SK-N-SH treated with all-trans-retinoic acid at 6 μM for 48 hours (cell line): ENCODE results near the gene DUSP3.
A peak's percentile ranks its signal among the peaks of the same experiment; 100 is the strongest.

Experiments
- ATAC-seq: fragments of 200-7000 bp; cut with Tn5 transposase; 3 replicates; pipeline ENCODE4 v1.9.1; 2020; ENCODE audit warnings: mild to moderate bottlenecking, moderate library complexity
- ARNTL ChIP-seq: fragments of 450-650 bp; formaldehyde crosslinking; IDR thresholded peaks from 2 replicates; pipeline ENCODE4 v1.5.0; 2020; ENCODE audit warnings: low read depth, mild to moderate bottlenecking, moderate library complexity, borderline replicate concordance
- BACH2 ChIP-seq: fragments of 250-450 bp; sonication (Bioruptor Pico); IDR thresholded peaks from 2 replicates; pipeline ENCODE4 v1.9.0; 2021; ENCODE audit warnings: mild to moderate bottlenecking, borderline replicate concordance
- CSDC2 ChIP-seq: fragments of 250-450 bp; sonication (Bioruptor Pico); IDR thresholded peaks from 2 replicates; pipeline ENCODE4 v1.5.0; 2020; ENCODE audit warnings: mild to moderate bottlenecking, moderate library complexity
- CSRNP3 ChIP-seq: fragments of 250-450 bp; sonication (Bioruptor Pico); IDR thresholded peaks from 2 replicates; pipeline ENCODE4 v1.5.1; 2021; ENCODE audit warnings: mild to moderate bottlenecking, moderate library complexity
- ESRRG ChIP-seq: fragments of 250-450 bp; sonication (Bioruptor Pico); IDR thresholded peaks from 2 replicates; pipeline ENCODE4 v1.6.1; 2021; ENCODE audit warnings: mild to moderate bottlenecking
- GLIS3 ChIP-seq: fragments of 250-450 bp; sonication (Bioruptor Pico); IDR thresholded peaks from 2 replicates; pipeline ENCODE4 v1.5.0; 2020; ENCODE audit warnings: mild to moderate bottlenecking, moderate library complexity
- ISL1 ChIP-seq: fragments of 250-450 bp; sonication (Bioruptor Pico); IDR thresholded peaks from 2 replicates; pipeline ENCODE4 v2.1.2; 2022; ENCODE audit warnings: mild to moderate bottlenecking, moderate library complexity
- OSR1 ChIP-seq: fragments of 250-450 bp; sonication (Bioruptor Pico); IDR thresholded peaks from 2 replicates; pipeline ENCODE4 v1.8.0; 2022; ENCODE audit warnings: moderate library complexity, mild to moderate bottlenecking, inconsistent platforms
- PATZ1 ChIP-seq: fragments of 250-450 bp; sonication (Bioruptor Pico); IDR thresholded peaks from 2 replicates; pipeline ENCODE4 v1.8.0; 2020; ENCODE audit warnings: mild to moderate bottlenecking, moderate library complexity, borderline replicate concordance
- PPARA ChIP-seq: fragments of 250-450 bp; sonication (Bioruptor Pico); IDR thresholded peaks from 2 replicates; pipeline ENCODE4 v1.5.0; 2020; ENCODE audit warnings: mild to moderate bottlenecking, borderline replicate concordance
- RARB ChIP-seq: fragments of 250-450 bp; sonication (Bioruptor Pico); IDR thresholded peaks from 2 replicates; pipeline ENCODE4 v1.8.0; 2021; ENCODE audit warnings: mild to moderate bottlenecking, moderate library complexity
- SNAI2 ChIP-seq: fragments of 250-450 bp; sonication (Bioruptor Pico); IDR thresholded peaks from 2 replicates; pipeline ENCODE4 v1.5.0; 2020; ENCODE audit warnings: mild to moderate bottlenecking, moderate library complexity
- TCF4 ChIP-seq: fragments of 250-450 bp; sonication (Bioruptor Pico); IDR thresholded peaks from 2 replicates; pipeline ENCODE4 v1.8.0; 2021; ENCODE audit warnings: mild to moderate bottlenecking, moderate library complexity, borderline replicate concordance
- TSHZ2 ChIP-seq: fragments of 250-450 bp; sonication (Bioruptor Pico); IDR thresholded peaks from 2 replicates; pipeline ENCODE4 v1.5.0; 2020; ENCODE audit warnings: mild to moderate bottlenecking, moderate library complexity
- ZC3H10 ChIP-seq: fragments of 250-450 bp; sonication (Bioruptor Pico); IDR thresholded peaks from 2 replicates; pipeline ENCODE4 v1.5.1; 2021; ENCODE audit warnings: mild to moderate bottlenecking, moderate library complexity
- ZFP3 ChIP-seq: fragments of 250-450 bp; sonication (Bioruptor Pico); IDR thresholded peaks from 2 replicates; pipeline ENCODE4 v1.5.0; 2020; ENCODE audit warnings: mild to moderate bottlenecking, moderate library complexity
- ZFP30 ChIP-seq: fragments of 450-650 bp; formaldehyde crosslinking; IDR thresholded peaks from 2 replicates; pipeline ENCODE4 v1.5.0; 2022; ENCODE audit warnings: mild to moderate bottlenecking, moderate library complexity
- ZNF565 ChIP-seq: fragments of 450-650 bp; formaldehyde crosslinking; conservative IDR thresholded peaks from 2 replicates; pipeline ENCODE4 v1.5.0; 2020; ENCODE audit warnings: low read depth, mild to moderate bottlenecking, moderate library complexity
- ZNF70 ChIP-seq: fragments of 450-650 bp; formaldehyde crosslinking; IDR thresholded peaks from 2 replicates; pipeline ENCODE4 v1.5.0; 2020; ENCODE audit warnings: mild to moderate bottlenecking, moderate library complexity
- ZNF8 ChIP-seq: fragments of 450-650 bp; formaldehyde crosslinking; IDR thresholded peaks from 2 replicates; pipeline ENCODE4 v1.5.0; 2020; ENCODE audit warnings: mild to moderate bottlenecking, moderate library complexity

Gene DUSP3

GRCh38 chr17:43736389-43736788 lies 42.4 kb downstream of the DUSP3 start:
- TF ChIP-seq GLIS3 (CRISPR knock-in tag), result no peak
- TF ChIP-seq RARB, result no peak
- no peak for TF ChIP-seq ZC3H10 (CRISPR knock-in tag)
- no peak for TF ChIP-seq ZFP3 (CRISPR knock-in tag)
- no peak for TF ChIP-seq TCF4 (CRISPR knock-in tag)
- no peak for TF ChIP-seq PATZ1
- no peak for TF ChIP-seq ARNTL
- no peak for TF ChIP-seq ZNF70 (CRISPR knock-in tag)
- no peak for TF ChIP-seq ZNF565 (CRISPR knock-in tag)
- no peak for TF ChIP-seq ZNF8 (CRISPR knock-in tag)
- no peak for TF ChIP-seq CSRNP3 (CRISPR knock-in tag)
- no peak for TF ChIP-seq SNAI2 (CRISPR knock-in tag)
- TF ChIP-seq OSR1 (CRISPR knock-in tag), result no peak
- TF ChIP-seq ZFP30 (CRISPR knock-in tag), result no peak
- TF ChIP-seq CSDC2 (CRISPR knock-in tag), result no peak
- TF ChIP-seq ISL1 (CRISPR knock-in tag), result no peak
- no peak for TF ChIP-seq PPARA
- no peak for ATAC-seq

GRCh38 chr17:43734376-43734775 lies 44.4 kb downstream of the DUSP3 start:
- peak; percentile 73 for ATAC-seq

GRCh38 chr17:43733956-43734355 lies 44.8 kb downstream of the DUSP3 start:
- TF ChIP-seq ESRRG (CRISPR knock-in tag) (no peak), CSDC2 (CRISPR knock-in tag) (no peak), ZNF70 (CRISPR knock-in tag) (no peak), GLIS3 (CRISPR knock-in tag) (no peak), TSHZ2 (CRISPR knock-in tag) (no peak), PPARA (no peak), RARB (no peak), BACH2 (CRISPR knock-in tag) (no peak), TCF4 (CRISPR knock-in tag) (no peak), CSRNP3 (CRISPR knock-in tag) (no peak), ISL1 (CRISPR knock-in tag) (no peak)
- ATAC-seq, result peak; percentile 45

More at GRCh38 chr17:43734376-43734775, 44.4 kb downstream of the DUSP3 start:
- TF ChIP-seq PPARA (no peak), ZC3H10 (CRISPR knock-in tag) (no peak), SNAI2 (CRISPR knock-in tag) (no peak), OSR1 (CRISPR knock-in tag) (no peak), TCF4 (CRISPR knock-in tag) (no peak), PATZ1 (no peak), RARB (no peak), ISL1 (CRISPR knock-in tag) (no peak), ZFP30 (CRISPR knock-in tag) (no peak), ZNF565 (CRISPR knock-in tag) (no peak)
